Upper lobe of left lung (tissue), 4 donors: ENCODE measurements around the gene NME5.

Experiments used
- POLR2A ChIP-seq, 4 donors: fragments of 450-650 bp; IDR thresholded peaks; one replicate each; pipeline ENCODE4 v1.5.1; 2016 to 2017; ENCODE audit warnings: antibody characterized with exemption in 4 of 4, mild to moderate bottlenecking in 2 of 4
- TF ChIP-seq, protein P1 (sequence below), 6 experiments: fragments of 450-650 bp in 4 of 6; fragments of 200-600 bp in 2 of 6; sonication (generic) in 2 of 6; IDR thresholded peaks; one replicate each; pipeline ENCODE4 v1.5.1; 2016 to 2019; ENCODE audit warnings: antibody characterized with exemption in 6 of 6

DNA sequence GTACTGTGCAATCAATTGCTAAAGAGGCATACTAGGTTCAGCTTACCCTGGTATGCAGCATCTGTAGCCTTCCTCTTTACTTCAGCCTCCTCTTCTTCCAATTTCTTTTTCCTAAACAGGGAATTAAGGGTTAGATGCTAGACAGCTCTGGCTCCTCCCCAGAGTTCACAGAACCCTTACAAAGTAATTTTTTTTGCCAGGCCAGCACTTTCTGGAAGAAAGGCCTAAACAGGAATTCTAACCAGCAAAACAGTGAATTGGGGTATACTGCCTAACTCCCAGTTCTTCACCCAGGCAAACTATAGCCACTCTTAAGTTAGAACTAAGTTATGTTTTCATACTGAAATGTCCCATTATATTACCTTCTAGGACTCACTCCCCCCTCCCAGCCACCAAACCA is 31.1 kb upstream of the NME5 start:
- TF ChIP-seq, protein P1, sequence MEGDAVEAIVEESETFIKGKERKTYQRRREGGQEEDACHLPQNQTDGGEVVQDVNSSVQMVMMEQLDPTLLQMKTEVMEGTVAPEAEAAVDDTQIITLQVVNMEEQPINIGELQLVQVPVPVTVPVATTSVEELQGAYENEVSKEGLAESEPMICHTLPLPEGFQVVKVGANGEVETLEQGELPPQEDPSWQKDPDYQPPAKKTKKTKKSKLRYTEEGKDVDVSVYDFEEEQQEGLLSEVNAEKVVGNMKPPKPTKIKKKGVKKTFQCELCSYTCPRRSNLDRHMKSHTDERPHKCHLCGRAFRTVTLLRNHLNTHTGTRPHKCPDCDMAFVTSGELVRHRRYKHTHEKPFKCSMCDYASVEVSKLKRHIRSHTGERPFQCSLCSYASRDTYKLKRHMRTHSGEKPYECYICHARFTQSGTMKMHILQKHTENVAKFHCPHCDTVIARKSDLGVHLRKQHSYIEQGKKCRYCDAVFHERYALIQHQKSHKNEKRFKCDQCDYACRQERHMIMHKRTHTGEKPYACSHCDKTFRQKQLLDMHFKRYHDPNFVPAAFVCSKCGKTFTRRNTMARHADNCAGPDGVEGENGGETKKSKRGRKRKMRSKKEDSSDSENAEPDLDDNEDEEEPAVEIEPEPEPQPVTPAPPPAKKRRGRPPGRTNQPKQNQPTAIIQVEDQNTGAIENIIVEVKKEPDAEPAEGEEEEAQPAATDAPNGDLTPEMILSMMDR (IDR thresholded peaks at IDR 0.05), result no peak
- TF ChIP-seq POLR2A (IDR thresholded peaks at IDR 0.05), result no peak
